Measurements from ENCODE around the gene ASB10. TPM values are rescaled to one million over a fixed set of nuclear protein-coding genes. Genes with fewer than 3 reads are reported as not detected.
A peak's percentile ranks its signal among the peaks of the same experiment; 100 is the strongest.

Gene ASB10
- total RNA-seq, 2 experiments from 2014 or later = not detected

GRCh38 chr7:151206914-151207313 lies 19.9 kb upstream of the ASB10 start:
- Mint-ChIP-seq H3K4me1 (peaks cover 24% of the 10 kb centered on the region), H3K27ac (peak overlapping the region; percentile 70), H3K4me3 (no peak overlapping the region), H3K27me3 (peaks cover 17% of the 10 kb centered on the region), H3K9me3 (ENCODE audit: low read depth) (no peaks in the 10 kb centered on the region), H3K36me3 (peaks cover 2% of the 10 kb centered on the region)
- DNase-seq (peak; percentile 63), ATAC-seq (peak; percentile 75)
- CTCF ChIA-PET = interaction anchor here (0.7 to 2.4 kb wide), 10 partner anchors 19 to 241 kb away, joined by 3 to 16 read pairs (median 4); partner anchors contain the start of gene ABCF2

GRCh38 chr7:151205730-151206129 lies 18.7 kb upstream of the ASB10 start:
- Mint-ChIP-seq H3K27me3 (peaks cover 19% of the 10 kb centered on the region), H3K27ac (no peak overlapping the region)
- ATAC-seq = no peak

GRCh38 chr7:151204383-151205032 lies 17.5 kb upstream of the ASB10 start:
- peaks cover 24% of the 10 kb centered on the region for H3K4me1 Mint-ChIP-seq
- H3K4me3 Mint-ChIP-seq = no peak overlapping the region
- no peak overlapping the region for H3K27ac Mint-ChIP-seq
- H3K36me3 Mint-ChIP-seq = no peaks in the 10 kb centered on the region
- no peak for DNase-seq
- ATAC-seq = no peak
- peaks cover 19% of the 10 kb centered on the region for H3K27me3 Mint-ChIP-seq
- H3K9me3 Mint-ChIP-seq (ENCODE audit: low read depth) = no peaks in the 10 kb centered on the region
- CTCF ChIA-PET = interaction anchor here (2.1 to 2.2 kb wide), 2 partner anchors 23 to 40 kb away, joined by 5 read pairs; partner anchors contain the start of gene ABCF2

More at GRCh38 chr7:151205730-151206129, 18.7 kb upstream of the ASB10 start:
- CTCF ChIA-PET = interaction anchor here (2.1 to 2.2 kb wide), 2 partner anchors 21 to 39 kb away, joined by 5 read pairs; partner anchors contain the start of gene ABCF2
- DNase-seq = no peak
- Mint-ChIP-seq H3K9me3 (ENCODE audit: low read depth) (no peaks in the 10 kb centered on the region), H3K36me3 (peaks cover under 1% of the 10 kb centered on the region), H3K4me3 (no peak overlapping the region), H3K4me1 (peaks cover 24% of the 10 kb centered on the region)

- H3K4me1 Mint-ChIP-seq = peaks cover 19% of the 10 kb centered on the region
- CTCF ChIA-PET = no interaction called here
These were observed 15.8 kb upstream of the ASB10 start for GRCh38 chr7:151202836-151203235.

GRCh38 chr7:151201751-151202150 lies 14.7 kb upstream of the ASB10 start:
- no peak for DNase-seq
- Mint-ChIP-seq H3K4me1 (peaks cover 8% of the 10 kb centered on the region), H3K27ac (no peak overlapping the region), H3K9me3 (ENCODE audit: low read depth) (no peaks in the 10 kb centered on the region), H3K27me3 (peaks cover 19% of the 10 kb centered on the region), H3K4me3 (no peak overlapping the region), H3K36me3 (no peaks in the 10 kb centered on the region)
- ATAC-seq = no peak
- CTCF ChIA-PET = no interaction called here

More at GRCh38 chr7:151202836-151203235, 15.8 kb upstream of the ASB10 start:
- DNase-seq = no peak
- Mint-ChIP-seq H3K4me3 (no peak overlapping the region), H3K9me3 (ENCODE audit: low read depth) (no peaks in the 10 kb centered on the region), H3K36me3 (no peaks in the 10 kb centered on the region), H3K27ac (no peak overlapping the region), H3K27me3 (peaks cover 19% of the 10 kb centered on the region)
- no peak for ATAC-seq

GRCh38 chr7:151201344-151201743 lies 14.3 kb upstream of the ASB10 start:
- ATAC-seq (no peak), DNase-seq (no peak)
- Mint-ChIP-seq H3K4me1 (peaks cover 4% of the 10 kb centered on the region), H3K9me3 (ENCODE audit: low read depth) (no peaks in the 10 kb centered on the region), H3K27me3 (peaks cover 17% of the 10 kb centered on the region), H3K4me3 (no peak overlapping the region), H3K27ac (no peak overlapping the region), H3K36me3 (no peaks in the 10 kb centered on the region)
- CTCF ChIA-PET = no interaction called here

- CTCF ChIA-PET = interaction anchor here (1.0 kb wide), 1 partner anchor 45 kb away, joined by 3 read pairs; no protein-coding TSS in a partner anchor
- H3K27me3 Mint-ChIP-seq = peaks cover 24% of the 10 kb centered on the region
- H3K36me3 Mint-ChIP-seq = no peaks in the 10 kb centered on the region
- no peak overlapping the region for H3K27ac Mint-ChIP-seq
- DNase-seq = no peak
- no peak overlapping the region for H3K4me3 Mint-ChIP-seq
- H3K4me1 Mint-ChIP-seq = peaks cover 2% of the 10 kb centered on the region
- H3K9me3 Mint-ChIP-seq (ENCODE audit: low read depth) = no peaks in the 10 kb centered on the region
- no peak for ATAC-seq
These were observed 12.1 kb upstream of the ASB10 start for GRCh38 chr7:151198945-151199848.

GRCh38 chr7:151197932-151198331 lies 10.9 kb upstream of the ASB10 start:
- Mint-ChIP-seq H3K36me3 (no peaks in the 10 kb centered on the region), H3K27ac (no peak overlapping the region), H3K4me3 (no peak overlapping the region), H3K27me3 (peaks cover 17% of the 10 kb centered on the region), H3K9me3 (ENCODE audit: low read depth) (no peaks in the 10 kb centered on the region), H3K4me1 (peaks cover 2% of the 10 kb centered on the region)
- ATAC-seq = no peak
- CTCF ChIA-PET = no interaction called here
- DNase-seq = no peak

GRCh38 chr7:151195616-151196450 lies 8.8 kb upstream of the ASB10 start:
- Mint-ChIP-seq H3K36me3 (no peaks in the 10 kb centered on the region), H3K27me3 (peaks cover 8% of the 10 kb centered on the region), H3K4me3 (no peak overlapping the region), H3K4me1 (peaks cover 2% of the 10 kb centered on the region), H3K27ac (no peak overlapping the region), H3K9me3 (ENCODE audit: low read depth) (no peaks in the 10 kb centered on the region)
- no peak for DNase-seq
- CTCF ChIA-PET = no interaction called here
- ATAC-seq = no peak

- ATAC-seq (peak; percentile 54), DNase-seq (no peak)
- CTCF ChIA-PET = interaction anchor here (0.7 to 1.4 kb wide), 3 partner anchors 14 to 57 kb away, joined by 3 to 6 read pairs (median 3); no protein-coding TSS in a partner anchor
- H3K36me3 Mint-ChIP-seq = no peaks in the 10 kb centered on the region
- H3K9me3 Mint-ChIP-seq (ENCODE audit: low read depth) = no peaks in the 10 kb centered on the region
- no peak overlapping the region for H3K4me3 Mint-ChIP-seq
- no peak overlapping the region for H3K27ac Mint-ChIP-seq
- H3K27me3 Mint-ChIP-seq = peaks cover 15% of the 10 kb centered on the region
- H3K4me1 Mint-ChIP-seq = peaks cover 2% of the 10 kb centered on the region
These were observed 7.1 kb upstream of the ASB10 start for GRCh38 chr7:151194188-151194587.

GRCh38 chr7:151193203-151193978 lies 6.3 kb upstream of the ASB10 start:
- Mint-ChIP-seq H3K27ac (no peak overlapping the region), H3K4me1 (peaks cover 2% of the 10 kb centered on the region), H3K36me3 (no peaks in the 10 kb centered on the region), H3K4me3 (no peak overlapping the region), H3K9me3 (ENCODE audit: low read depth) (no peaks in the 10 kb centered on the region), H3K27me3 (peaks cover 17% of the 10 kb centered on the region)
- CTCF ChIA-PET = interaction anchor here (0.7 kb wide), 1 partner anchor 56 kb away, joined by 3 read pairs; no protein-coding TSS in a partner anchor
- ATAC-seq = no peak
- no peak for DNase-seq

- Mint-ChIP-seq H3K27me3 (peaks cover 17% of the 10 kb centered on the region), H3K27ac (no peak overlapping the region), H3K4me1 (peaks cover 2% of the 10 kb centered on the region), H3K4me3 (no peak overlapping the region), H3K9me3 (ENCODE audit: low read depth) (no peaks in the 10 kb centered on the region), H3K36me3 (no peaks in the 10 kb centered on the region)
- no peak for ATAC-seq
- DNase-seq = no peak
- CTCF ChIA-PET = interaction anchor here (1.1 to 1.4 kb wide), 2 partner anchors 52 to 63 kb away, joined by 3 to 4 read pairs; no protein-coding TSS in a partner anchor
These were observed 5.0 kb upstream of the ASB10 start for GRCh38 chr7:151192002-151192539.
